ENCODE data around the gene DHX35. TPM values are rescaled to one million over a fixed set of nuclear protein-coding genes. Genes with fewer than 3 reads are reported as not detected.
"Not testable (repeated sequence)": the region's sequence is repeated elsewhere in the genome, so short reads cannot be mapped to it uniquely, and the experiment has no call there.

DHX35 gene
- total RNA-seq, 2 experiments from 2014 or later = 16.9 to 17.0 TPM

DNA sequence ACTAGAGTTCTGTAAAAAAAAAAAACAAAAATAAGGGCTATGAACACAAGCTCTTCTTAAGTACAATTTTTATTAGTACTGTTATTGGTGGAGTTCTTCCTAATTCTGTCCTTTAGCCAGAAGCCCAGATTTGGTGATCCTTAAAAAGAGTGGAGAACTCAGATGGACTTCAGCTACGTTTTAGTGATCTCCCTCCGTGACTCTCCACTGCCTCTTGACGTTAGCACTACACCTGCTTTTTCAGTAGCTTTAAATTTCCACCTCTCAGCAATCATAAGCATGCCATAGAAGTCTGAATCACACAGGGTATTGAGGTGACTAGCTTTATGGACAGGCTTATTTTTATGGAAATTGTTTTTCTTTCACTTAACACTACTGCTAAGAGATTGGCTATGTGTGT is 17.7 kb downstream of the DHX35 start:
- H3K4me1 Mint-ChIP-seq = peaks cover under 1% of the 10 kb centered on the region
- H3K4me3 Mint-ChIP-seq = no peak overlapping the region
- H3K27ac Mint-ChIP-seq = no peak overlapping the region
- H3K36me3 Mint-ChIP-seq = peaks cover 5% of the 10 kb centered on the region
- no peaks in the 10 kb centered on the region for H3K27me3 Mint-ChIP-seq
- DNase-seq = no peak
- H3K9me3 Mint-ChIP-seq = no peaks in the 10 kb centered on the region

DNA sequence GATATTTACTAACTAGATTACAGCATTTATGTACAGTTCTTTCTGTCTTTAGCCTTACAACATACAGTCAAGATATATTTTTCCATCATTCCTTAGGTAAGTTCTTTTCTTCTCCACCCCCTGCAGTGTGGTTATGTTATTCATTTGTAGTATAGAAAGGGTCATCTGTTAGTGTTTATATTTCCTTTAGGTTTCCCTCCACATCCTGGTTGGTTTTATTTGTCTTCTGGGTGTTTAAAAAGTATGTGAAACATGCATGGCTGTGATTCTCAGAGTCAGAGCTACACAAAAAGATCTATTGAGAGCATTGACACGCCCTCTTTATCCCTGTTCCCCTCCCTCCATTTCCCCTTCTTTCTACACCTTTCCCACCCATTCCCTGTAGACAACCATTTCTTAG is 20.1 kb downstream of the DHX35 start:
- Mint-ChIP-seq H3K9me3 (no peaks in the 10 kb centered on the region), H3K4me3 (no peak overlapping the region), H3K27ac (no peak overlapping the region), H3K4me1 (peaks cover 9% of the 10 kb centered on the region), H3K36me3 (peaks cover 6% of the 10 kb centered on the region), H3K27me3 (no peaks in the 10 kb centered on the region)
- DNase-seq = no peak

DNA sequence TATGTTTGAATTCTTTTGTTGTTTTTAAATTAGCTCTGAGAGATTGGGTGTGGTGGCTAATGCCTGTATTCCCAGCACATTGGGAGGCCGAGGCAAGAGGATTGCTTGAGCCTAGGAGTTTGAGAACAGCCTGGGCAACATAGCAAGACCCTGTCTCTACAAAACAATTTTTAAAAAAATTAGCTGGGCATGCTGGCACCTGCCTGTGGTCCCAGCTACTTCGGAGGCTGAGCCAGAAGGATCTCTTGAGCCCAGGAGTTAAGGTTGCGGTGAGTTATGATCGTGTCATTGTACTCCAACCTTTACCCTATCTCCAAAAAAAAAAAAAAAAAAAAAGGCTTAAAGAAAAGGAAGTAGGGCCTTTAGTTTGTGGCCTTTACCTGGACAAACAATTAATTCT is 22.9 kb downstream of the DHX35 start:
- Mint-ChIP-seq H3K4me1 (peaks cover 16% of the 10 kb centered on the region), H3K27ac (no peak overlapping the region), H3K9me3 (no peaks in the 10 kb centered on the region), H3K4me3 (no peak overlapping the region), H3K27me3 (no peaks in the 10 kb centered on the region), H3K36me3 (peaks cover 18% of the 10 kb centered on the region)
- no peak for DNase-seq

DNA sequence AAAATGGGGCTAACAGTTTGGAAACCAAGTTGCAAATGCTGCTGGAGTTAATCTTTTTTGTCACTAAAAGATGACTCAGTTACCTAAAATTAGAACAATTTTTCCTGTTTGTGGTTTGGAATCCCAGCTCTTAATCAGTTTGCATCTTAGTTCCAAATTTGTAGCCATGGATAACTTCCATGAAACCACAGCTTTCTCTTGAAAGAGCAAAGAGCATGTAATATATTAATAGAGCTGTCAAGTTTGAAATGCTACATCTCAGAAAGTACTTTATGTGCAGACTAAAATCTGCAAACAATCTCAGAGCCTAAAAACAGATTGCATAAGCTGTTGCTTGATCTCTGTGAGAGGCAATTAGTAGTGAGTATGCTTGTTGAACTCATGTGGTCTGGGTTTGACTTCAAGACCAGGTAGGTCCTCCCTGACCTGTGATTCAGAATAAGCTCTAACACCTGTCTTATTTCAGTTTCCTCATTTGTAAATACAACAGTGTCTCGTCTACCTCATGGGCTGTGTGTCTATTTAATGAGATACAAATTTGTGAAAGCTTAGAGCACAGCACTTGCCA is 23.5 kb downstream of the DHX35 start:
- no peak overlapping the region for H3K4me3 Mint-ChIP-seq
- no peak for DNase-seq
- H3K27ac Mint-ChIP-seq = no peak overlapping the region
- H3K36me3 Mint-ChIP-seq = peaks cover 18% of the 10 kb centered on the region
- H3K9me3 Mint-ChIP-seq = no peaks in the 10 kb centered on the region
- H3K27me3 Mint-ChIP-seq = no peaks in the 10 kb centered on the region
- peaks cover 16% of the 10 kb centered on the region for H3K4me1 Mint-ChIP-seq

DNA sequence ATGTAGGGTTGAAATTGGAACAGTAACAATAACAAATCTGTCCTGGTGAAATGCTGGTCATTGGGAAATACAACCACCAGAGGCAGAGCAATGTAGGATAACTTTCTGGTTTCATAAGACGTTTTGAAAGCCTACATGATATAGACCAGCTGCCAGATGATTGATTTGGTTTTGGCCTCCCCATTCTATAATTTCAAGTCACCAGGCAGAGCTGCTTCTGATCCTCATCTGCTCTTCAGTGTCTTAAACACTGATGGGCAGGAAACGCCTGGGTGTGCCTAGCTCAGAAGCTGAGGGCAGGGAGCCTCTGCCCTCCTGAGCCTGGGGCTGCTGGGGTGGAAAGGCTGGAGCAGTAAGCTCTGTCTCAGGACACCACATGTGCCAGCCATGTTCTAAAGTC is 24.5 kb downstream of the DHX35 start:
- no peak for DNase-seq
- Mint-ChIP-seq H3K4me1 (peaks cover 16% of the 10 kb centered on the region), H3K36me3 (peaks cover 18% of the 10 kb centered on the region), H3K27me3 (no peaks in the 10 kb centered on the region), H3K9me3 (no peaks in the 10 kb centered on the region), H3K4me3 (no peak overlapping the region), H3K27ac (no peak overlapping the region)

DNA sequence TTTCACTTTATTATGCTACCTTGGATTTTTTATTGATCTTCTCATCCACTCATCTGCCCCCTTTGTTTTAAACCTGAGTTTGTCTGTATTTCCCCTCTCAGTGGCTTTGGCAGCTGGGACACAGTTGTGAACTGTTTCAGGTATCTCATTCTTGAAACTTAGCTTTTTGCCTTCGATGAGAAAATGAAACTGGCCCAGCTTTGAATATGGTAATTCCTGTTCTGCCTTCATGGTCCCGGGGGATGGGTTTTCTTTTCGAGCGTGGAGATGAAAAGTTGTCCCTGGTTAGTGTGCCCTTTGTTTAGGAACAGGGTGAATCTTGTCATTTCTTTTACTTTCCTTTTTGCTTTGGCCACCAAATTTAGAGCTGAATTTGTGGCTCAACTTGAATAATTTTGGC is 25.6 kb downstream of the DHX35 start:
- H3K36me3 Mint-ChIP-seq = peaks cover 18% of the 10 kb centered on the region

DNA sequence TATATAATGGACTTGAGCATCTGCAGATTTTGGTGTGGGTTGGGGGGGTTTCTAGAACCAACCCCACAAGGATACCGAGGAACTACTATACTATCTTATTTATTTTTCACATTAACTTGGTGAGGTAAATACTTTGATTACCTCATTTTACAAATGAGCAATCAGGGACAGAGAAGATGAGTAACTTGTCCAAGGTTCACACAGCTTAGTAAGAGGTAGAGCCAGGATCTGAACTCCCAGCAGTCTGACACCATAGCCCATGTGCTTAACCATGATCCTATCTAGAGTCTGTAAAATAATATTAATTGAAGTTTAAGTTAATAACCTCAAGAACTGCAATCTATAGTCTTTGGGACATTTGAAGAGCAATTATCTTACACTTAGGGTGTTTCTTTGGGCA is 28.6 kb downstream of the DHX35 start:
- H3K4me1 Mint-ChIP-seq = peaks cover 16% of the 10 kb centered on the region
- H3K27ac Mint-ChIP-seq = no peak overlapping the region
- DNase-seq = no peak
- no peaks in the 10 kb centered on the region for H3K27me3 Mint-ChIP-seq
- H3K36me3 Mint-ChIP-seq = peaks cover 21% of the 10 kb centered on the region
- H3K9me3 Mint-ChIP-seq = no peaks in the 10 kb centered on the region
- H3K4me3 Mint-ChIP-seq = no peak overlapping the region

More for the DNA sequence above, 25.6 kb downstream of the DHX35 start:
- DNase-seq = no peak
- peaks cover 16% of the 10 kb centered on the region for H3K4me1 Mint-ChIP-seq
- no peaks in the 10 kb centered on the region for H3K9me3 Mint-ChIP-seq
- H3K27ac Mint-ChIP-seq = peak overlapping the region; percentile 62
- no peaks in the 10 kb centered on the region for H3K27me3 Mint-ChIP-seq
- peak overlapping the region; percentile 1 for H3K4me3 Mint-ChIP-seq

DNA sequence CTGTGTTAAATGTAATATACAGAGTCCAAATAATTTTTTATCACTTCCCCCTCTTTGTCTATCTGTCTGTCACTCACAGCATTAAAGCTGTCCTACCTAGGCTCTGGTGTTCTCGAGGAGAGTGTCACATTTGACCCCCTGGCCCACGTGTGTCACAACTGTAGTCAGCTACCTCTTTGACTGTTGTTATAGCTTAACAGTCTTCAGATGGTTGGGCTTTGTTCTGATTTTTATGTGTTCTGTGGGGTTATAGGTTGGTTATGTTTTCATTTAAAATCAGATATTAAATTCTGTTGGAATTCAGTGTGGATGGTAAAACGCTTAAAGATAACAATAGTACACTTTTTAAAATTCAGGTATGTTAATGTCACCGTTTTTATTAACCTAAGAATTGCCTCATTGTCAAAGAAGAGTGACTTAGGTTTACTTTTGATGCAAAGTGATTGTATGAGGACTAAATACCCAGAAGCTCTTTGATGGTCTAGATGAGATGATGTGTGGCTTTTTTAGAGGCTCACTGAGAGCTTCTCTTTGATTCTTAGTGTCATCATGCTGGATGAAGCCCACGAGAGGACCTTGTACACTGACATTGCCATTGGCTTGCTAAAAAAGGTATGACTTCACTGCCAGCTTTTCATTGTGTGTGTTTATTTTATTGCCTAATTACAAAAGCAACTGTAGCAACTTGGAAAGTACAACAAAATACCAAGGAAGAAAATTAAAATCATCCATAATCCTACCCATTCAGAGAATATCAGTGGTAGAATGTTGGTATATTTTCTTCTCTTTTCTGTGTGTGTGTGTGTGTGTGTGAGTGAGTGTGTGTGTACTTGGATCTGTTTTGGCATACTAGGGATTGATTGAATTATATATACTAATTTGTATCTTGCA is 29.9 kb downstream of the DHX35 start:
- Mint-ChIP-seq H3K27me3 (no peaks in the 10 kb centered on the region), H3K4me3 (no peak overlapping the region), H3K36me3 (peaks cover 28% of the 10 kb centered on the region), H3K27ac (no peak overlapping the region), H3K9me3 (no peaks in the 10 kb centered on the region), H3K4me1 (peaks cover 22% of the 10 kb centered on the region)
- no peak for DNase-seq

DNA sequence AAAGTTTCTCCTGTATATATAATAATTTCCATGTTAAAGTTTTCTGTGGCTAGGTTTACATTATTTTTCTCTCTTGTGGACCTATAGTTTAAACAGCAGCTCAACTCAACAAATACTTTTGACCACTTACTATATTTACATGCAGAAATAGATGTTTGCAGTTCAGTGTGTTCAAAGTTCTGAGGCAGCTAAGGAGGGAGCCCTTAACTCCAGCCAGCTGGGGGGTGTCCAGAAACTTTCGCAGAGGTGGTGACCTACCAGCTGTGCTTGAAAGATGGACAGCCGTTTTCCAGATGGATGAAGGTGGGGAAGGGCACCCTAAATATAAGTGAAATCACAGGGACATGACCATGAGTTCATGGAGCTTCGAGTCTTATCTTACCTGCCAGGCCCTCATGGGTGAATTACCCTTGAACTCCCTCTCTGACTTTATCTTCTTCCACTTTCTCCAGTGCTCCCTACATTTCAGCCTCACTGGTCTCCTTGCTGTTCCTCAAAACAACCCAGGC is 33.4 kb downstream of the DHX35 start:
- Mint-ChIP-seq H3K4me3 (no peak overlapping the region), H3K27me3 (no peaks in the 10 kb centered on the region), H3K9me3 (no peaks in the 10 kb centered on the region), H3K36me3 (peaks cover 39% of the 10 kb centered on the region), H3K27ac (no peak overlapping the region), H3K4me1 (peaks cover 37% of the 10 kb centered on the region)
- no peak for DNase-seq

DNA sequence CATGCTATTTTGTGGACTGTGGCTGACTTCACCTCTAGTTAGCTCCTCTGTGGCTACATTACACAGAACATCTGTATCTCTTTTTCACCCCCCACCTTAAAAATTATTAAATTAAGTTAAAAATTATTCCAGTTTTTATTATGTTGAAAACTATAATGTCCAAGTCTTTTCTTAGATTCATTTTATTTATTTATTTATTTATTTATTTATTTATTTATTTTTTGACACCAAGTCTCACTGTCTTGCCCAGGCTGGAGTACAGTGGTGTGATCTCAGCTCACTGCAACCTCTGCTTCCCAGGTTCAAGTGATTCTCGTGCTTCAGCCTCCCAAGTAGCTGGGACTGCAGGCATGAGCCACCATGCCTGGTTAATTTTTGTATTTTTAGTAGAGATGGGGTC is 34.7 kb downstream of the DHX35 start:
- H3K9me3 Mint-ChIP-seq, H3K27me3 Mint-ChIP-seq, H3K4me3 Mint-ChIP-seq, DNase-seq: not testable (repeated sequence)
- Mint-ChIP-seq H3K27ac (peak overlapping the region; percentile 73), H3K36me3 (peaks cover 42% of the 10 kb centered on the region), H3K4me1 (peaks cover 37% of the 10 kb centered on the region)

DNA sequence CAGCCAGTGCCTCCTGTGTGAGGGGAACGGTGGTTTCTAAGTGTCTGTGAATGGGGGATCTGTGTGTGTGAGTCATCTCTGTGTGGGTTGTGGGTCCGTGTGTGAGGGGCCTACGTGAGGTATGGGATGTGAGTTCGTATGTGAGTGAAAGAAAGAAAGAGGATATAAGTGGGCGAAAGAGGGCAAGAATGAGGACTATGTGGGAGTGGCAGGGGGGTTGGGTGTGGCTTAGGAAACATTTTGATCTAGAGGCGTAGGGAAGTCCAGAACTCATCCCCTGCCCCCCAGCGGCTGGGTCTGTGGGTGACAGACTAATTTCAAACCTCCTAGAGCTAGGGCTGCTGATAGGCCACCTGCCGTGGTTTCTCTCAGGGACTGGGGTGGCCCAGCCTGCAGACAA is 35.5 kb downstream of the DHX35 start:
- Mint-ChIP-seq H3K4me1 (peaks cover 37% of the 10 kb centered on the region), H3K36me3 (peaks cover 44% of the 10 kb centered on the region), H3K27me3 (no peaks in the 10 kb centered on the region), H3K27ac (peak overlapping the region; percentile 73), H3K9me3 (no peaks in the 10 kb centered on the region), H3K4me3 (peak overlapping the region; percentile 23)
- peak; percentile 84 for DNase-seq

DNA sequence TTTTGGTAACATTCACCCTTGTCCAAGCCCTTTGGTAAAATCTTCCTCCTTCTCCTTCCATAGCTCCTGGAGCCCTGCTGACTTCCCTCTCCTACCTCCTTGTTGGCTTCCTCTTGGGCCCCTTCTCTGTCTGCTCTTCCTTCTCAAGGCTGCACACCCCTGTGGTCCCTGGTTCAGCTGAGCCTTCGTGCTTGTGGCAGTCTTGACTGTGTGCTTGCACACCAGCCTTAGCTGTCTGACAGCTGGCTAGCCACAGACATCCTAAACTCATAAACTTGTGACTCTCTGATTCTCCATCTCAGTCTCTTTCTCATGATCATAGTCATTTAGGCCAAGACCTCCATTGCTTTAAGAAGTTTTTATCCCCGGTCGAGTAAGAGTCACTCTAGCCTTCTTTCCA is 37.1 kb downstream of the DHX35 start:
- Mint-ChIP-seq H3K27ac (peak overlapping the region; percentile 6), H3K36me3 (peaks cover 50% of the 10 kb centered on the region), H3K27me3 (no peaks in the 10 kb centered on the region), H3K4me3 (peak overlapping the region; percentile 7), H3K9me3 (no peaks in the 10 kb centered on the region), H3K4me1 (peaks cover 40% of the 10 kb centered on the region)
- DNase-seq = no peak

DNA sequence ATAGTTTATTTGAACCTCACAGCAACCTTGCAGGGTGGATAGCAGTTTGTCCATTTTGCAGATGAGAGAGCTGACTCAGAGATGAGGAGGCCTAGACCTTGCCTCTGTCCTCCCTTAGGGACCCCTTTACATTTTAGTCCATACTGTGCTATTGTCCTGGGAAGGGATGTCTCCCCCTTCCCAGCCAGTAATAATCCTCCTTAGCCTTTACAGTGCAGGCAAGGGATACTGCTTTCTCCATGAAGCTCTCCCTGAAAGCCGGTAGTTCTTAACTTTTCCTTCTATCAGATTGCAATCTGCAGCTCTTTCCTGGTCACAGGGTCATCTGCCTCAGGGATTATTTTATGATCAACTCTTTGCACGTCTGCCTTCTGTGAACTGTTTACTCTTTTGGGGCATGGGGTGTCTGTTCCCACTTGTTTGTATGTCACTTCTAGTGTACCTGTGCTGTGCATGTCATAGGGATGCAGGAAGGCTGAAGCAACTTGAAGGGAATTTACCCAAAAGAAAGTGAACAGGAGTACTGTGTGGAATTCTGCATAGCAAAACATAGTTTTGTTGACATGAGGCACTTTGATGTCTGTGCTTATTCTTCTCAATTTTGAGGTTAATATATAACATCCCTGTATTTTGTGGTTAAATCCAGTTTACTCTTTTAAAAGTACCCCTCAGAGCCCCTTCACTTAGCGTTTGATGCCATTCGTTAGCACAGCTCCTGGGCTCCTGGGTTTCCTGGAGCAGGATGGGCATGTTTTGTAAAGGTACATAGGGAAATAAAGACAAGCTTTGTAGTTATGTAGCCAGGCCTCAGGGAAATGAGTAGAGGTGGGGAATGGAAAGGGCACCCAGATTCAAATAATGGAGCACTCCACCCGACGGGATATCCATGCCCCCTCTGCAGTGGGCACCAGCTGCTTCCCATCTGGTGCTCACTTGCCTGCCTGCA is 38.1 kb downstream of the DHX35 start:
- Mint-ChIP-seq H3K27ac (no peak overlapping the region), H3K9me3 (no peaks in the 10 kb centered on the region), H3K4me3 (no peak overlapping the region), H3K27me3 (no peaks in the 10 kb centered on the region), H3K4me1 (peaks cover 40% of the 10 kb centered on the region), H3K36me3 (peaks cover 46% of the 10 kb centered on the region)
- DNase-seq = no peak

DNA sequence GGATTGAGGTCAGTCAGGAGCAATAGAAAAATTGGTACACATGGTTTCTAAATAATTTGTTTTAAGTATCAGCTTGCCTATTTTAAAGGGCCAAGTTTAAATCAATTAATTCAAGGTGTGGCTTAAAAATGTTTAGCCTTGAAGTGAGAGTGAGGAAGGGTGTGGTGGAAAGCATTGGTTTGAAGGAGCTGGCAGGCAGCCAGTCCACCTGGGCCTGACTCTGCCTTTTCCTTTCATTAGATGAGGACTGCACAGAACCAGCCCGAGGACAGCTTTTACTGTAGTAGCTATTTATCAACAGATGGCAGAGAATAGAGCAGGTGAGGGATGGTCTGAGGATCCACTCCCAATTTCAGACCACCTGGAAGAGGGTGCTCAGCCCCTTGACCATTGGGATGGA is 42.4 kb downstream of the DHX35 start:
- H3K27me3 Mint-ChIP-seq = no peaks in the 10 kb centered on the region
- H3K9me3 Mint-ChIP-seq = no peaks in the 10 kb centered on the region
- no peak overlapping the region for H3K27ac Mint-ChIP-seq
- DNase-seq = no peak
- peaks cover 32% of the 10 kb centered on the region for H3K36me3 Mint-ChIP-seq
- H3K4me3 Mint-ChIP-seq = no peak overlapping the region
- peaks cover 15% of the 10 kb centered on the region for H3K4me1 Mint-ChIP-seq

DNA sequence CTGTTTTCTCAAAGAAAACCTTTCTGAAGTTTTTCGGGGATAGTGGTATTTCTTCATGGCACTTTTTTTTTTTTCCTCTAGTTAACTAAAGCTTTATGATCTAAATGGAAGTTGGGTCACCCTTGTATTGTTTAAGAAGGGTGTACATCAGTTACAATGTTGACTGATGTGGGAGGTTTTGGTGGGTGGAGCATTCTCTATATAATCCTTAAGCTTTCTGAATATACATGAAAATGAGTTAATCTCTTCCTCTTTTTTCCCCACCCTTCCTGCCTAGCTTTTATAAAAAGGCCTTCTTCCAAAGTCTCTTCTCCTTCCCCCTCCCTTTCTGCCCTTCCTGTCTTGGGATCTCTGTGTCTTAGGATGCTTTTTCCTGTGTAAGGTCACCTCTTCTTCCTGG is 47.2 kb downstream of the DHX35 start:
- Mint-ChIP-seq H3K4me3 (no peak overlapping the region), H3K4me1 (peaks cover 9% of the 10 kb centered on the region), H3K27me3 (no peaks in the 10 kb centered on the region), H3K27ac (no peak overlapping the region), H3K9me3 (no peaks in the 10 kb centered on the region), H3K36me3 (peaks cover 24% of the 10 kb centered on the region)
- no peak for DNase-seq
